Dermis blood vessel endothelial cell (primary cell): Measurements from ENCODE around the gene SCMH1. TPM values are rescaled to one million over a fixed set of nuclear protein-coding genes. Genes with fewer than 3 reads are reported as not detected.
"Not testable (repeated sequence)": the region's sequence is repeated elsewhere in the genome, so short reads cannot be mapped to it uniquely, and the experiment has no call there.

Experiments used
- DNase-seq: peaks from one replicate; pipeline ENCODE4 v3.0.0; 2010
- total RNA-seq: library from RNA; depleted of rRNA; stranded (reverse); fragments of >200 nt; gene quantifications from 2 replicates; pipeline ENCODE4 v1.2.3, GENCODE V29; 2014

SCMH1 gene
- total RNA-seq, 1 donor from 2014 or later, result 16.0 TPM

DNA sequence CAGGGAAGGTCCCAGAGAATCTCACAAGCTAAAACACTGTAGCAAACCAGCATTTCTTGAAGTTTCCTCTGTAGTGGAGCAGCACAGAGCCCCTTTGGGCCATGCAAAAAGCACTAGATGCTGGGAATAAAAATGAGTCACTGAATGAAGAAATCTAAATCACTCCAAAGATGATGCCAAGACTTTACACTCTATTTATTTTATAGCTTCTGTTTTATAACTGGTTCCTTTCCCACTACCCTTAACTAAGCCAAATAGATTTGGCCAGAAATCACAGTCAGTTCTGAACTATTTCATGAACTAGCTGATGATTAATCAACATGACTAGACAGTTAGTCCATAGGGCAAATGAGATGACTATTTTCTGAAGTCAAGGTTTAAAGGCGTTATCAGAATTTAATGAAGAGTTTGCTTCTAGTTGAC lies 89.5 kb downstream of the SCMH1 start:
- DNase-seq, result no peak

GRCh38 chr1:41151846-41152245 lies 90.3 kb downstream of the SCMH1 start:
- DNase-seq, result no peak

GRCh38 chr1:41149570-41149969 lies 92.5 kb downstream of the SCMH1 start:
- DNase-seq, result no peak

DNA sequence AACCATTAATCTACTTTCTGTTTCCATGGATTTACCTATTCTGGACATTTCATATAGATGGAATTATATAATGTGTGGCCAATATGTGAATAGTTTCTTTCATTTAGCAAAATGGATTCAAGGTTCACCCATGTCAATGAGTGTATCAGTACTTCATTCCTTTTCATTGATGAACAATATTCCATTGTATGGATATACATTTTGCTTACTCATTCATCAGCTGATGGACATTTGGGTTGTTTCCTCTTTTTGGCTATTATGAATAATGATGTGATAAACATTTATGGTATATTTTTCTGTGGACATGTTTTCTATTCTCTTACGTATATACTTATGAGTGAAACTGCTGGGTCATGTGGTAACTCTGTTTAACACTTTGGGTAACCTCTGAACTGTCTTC lies 97.8 kb downstream of the SCMH1 start:
- no peak for DNase-seq

- DNase-seq, result no peak
Measured at GRCh38 chr1:41138549-41138948, 103.6 kb downstream of the SCMH1 start.

- DNase-seq, result peak; percentile 28
Measured at GRCh38 chr1:41135196-41135947, 106.7 kb downstream of the SCMH1 start.

GRCh38 chr1:41134325-41134724 lies 107.8 kb downstream of the SCMH1 start:
- DNase-seq, result not testable (repeated sequence)

DNA sequence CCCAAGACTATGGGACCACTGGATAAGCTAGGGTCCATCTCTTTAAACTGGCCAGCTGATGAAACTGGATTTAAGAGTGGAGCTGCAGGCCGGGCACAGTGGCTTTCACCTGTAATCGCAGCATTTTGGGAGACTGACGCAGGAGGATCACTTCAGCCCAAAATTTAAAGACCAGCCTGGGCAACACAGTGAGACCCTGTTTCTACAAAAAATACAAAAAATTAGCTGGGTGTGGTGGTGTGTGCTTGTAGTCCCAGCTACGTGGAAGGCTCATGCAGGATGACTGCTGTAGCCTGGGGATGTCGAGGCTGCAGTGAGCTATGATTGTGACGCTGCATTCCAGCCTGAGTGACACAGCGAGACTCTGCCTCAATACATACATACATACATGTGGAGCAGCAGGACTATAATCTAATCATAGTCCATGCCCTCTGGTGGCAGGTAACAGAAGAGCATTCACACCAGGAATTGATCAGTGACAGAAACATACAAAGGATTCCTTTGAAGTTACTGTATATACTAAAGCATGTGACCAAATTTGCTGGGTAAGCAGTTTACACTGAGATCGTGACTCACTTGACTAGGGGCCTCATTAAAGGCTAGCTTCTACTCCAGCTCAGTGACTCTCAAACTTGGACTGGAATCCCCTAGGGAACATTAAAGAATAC lies 119.1 kb downstream of the SCMH1 start:
- DNase-seq, result peak; percentile 80

GRCh38 chr1:41122148-41122547 lies 120.0 kb downstream of the SCMH1 start:
- no peak for DNase-seq

- no peak for DNase-seq
Measured at GRCh38 chr1:41118645-41119044, 123.5 kb downstream of the SCMH1 start.

DNA sequence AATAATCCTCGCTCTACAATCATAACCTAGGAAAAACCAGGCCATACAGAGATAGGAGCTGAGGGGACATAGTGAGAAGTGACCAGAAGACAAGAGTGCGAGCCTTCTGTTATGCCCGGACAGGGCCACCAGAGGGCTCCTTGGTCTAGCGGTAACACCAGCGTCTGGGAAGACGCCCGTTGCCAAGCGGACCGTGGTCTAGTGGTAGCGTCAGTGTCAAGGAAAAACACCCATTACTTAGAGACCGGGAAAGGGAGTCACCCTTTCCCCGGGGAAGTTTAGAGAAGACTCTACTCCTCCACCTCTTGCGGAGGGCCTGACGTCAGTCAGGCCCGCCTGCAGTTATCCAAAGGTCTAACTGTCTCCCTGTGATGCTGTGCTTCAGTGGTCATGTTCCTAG lies 124.9 kb downstream of the SCMH1 start:
- DNase-seq, result not testable (repeated sequence)

DNA sequence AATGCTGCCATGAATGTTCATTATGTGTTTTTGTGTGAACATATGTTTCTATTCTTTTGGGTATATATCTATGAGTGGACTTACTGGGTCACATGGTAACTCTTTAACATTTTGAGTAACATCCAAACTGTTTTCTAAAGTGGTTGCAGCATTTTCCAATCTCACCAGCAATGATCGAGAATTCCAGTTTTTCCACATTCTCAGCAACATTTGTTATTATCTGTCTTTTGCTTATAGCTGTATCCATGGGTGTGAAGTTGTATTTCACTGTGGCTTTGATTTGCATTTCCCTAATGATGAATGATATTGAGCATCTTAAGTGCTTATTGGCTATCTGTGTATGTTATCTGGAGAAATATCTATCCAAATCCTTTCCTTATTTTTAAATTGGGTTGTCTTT lies 131.4 kb downstream of the SCMH1 start:
- no peak for DNase-seq

- DNase-seq, result no peak
Measured at GRCh38 chr1:41110286-41110685, 131.8 kb downstream of the SCMH1 start.

DNA sequence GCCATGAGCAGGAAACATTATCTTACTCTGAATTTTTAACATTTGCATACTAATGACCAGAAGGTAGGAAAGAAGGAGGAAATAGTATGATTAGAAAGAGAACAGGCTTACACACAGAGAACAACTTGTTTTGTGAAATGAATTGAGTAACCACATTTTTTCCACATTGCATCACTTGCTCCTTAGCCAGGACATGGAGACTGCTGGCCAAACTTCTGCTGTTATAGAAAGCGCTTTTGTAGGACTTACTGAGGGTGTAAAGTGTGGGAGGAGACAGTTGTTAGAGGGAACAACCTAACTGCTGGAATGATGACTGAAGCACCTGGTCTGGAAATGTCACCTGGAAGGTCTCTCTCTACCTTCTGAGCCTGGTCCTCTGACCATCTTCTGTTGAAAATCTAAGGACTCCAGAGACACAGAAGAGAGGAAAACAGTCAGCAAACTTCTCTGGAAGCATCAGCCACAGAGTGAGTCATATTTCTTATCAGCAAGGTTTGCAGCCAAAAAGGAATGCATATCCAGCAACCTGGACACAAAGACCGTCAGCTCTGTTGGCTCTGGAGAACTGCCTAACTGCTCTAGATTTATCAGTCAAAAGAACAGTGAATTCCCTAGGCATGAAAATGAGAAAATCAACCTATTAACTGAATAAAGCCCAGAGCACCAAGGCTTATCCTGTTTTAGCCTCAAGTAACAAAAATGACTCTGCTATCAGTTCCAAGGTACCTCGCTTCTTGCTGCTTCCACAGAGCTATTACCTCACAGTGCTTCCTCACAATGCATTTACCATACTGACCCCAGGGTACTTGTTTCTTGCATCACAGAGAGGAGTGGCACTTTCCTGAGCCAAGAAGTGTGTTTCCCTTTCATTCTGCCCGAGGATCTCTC lies 132.6 kb downstream of the SCMH1 start:
- DNase-seq, result peak; percentile 87

- peak; percentile 37 for DNase-seq
Measured at GRCh38 chr1:41108696-41109275, 133.3 kb downstream of the SCMH1 start.

GRCh38 chr1:41103766-41104165 lies 138.3 kb downstream of the SCMH1 start:
- DNase-seq, result no peak

DNA sequence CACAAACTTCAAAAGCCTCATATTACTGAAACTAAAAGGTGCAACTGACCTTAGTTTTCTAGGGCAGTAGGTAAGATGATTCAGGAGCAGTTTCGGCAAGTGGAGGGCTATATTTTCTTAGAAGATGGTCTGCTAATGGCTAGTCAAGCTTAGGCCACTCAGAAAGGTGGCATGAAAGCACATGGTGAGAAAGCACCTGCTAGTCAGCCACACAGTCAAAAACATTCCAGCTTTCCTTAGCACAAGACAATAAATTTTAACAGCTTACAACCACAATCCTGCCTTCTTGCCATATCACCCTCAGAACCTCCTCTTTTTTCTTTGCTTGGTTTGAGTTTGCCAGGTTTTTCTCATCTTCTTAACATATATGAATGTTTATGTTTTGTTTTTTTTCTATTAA lies 139.5 kb downstream of the SCMH1 start:
- peak; percentile 16 for DNase-seq

DNA sequence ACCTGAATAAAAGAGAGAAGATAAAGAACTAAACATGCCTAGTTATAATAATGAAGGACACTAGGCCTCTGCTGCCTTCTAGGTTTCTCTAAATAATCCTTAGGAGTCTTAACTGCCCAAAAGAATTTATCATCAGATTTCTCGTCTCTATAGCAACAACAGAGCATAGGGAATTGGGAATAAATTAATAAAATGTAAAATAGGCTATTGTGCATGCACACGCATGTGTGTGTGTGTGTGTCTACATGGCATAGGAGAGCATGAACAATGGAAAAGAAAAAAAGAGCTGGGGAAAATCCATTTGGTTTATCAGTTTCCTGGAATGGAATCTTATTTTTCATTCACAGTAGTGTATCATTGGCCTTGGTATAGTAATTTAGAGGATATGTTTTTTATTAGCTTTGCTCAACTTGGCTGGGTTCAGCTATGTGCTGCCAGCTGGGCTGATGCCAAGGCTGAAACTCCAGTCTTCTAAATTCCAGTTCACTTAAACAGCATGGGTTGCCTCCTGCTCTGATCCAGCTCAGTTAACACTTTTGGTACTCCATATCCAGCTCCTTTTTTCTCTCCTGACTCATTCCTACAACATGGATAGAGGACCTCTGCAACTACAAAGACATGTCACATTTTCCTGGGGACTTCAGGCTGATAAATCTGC lies 140.0 kb downstream of the SCMH1 start:
- DNase-seq, result peak; percentile 93

GRCh38 chr1:41101076-41101475 lies 141.0 kb downstream of the SCMH1 start:
- DNase-seq, result no peak

DNA sequence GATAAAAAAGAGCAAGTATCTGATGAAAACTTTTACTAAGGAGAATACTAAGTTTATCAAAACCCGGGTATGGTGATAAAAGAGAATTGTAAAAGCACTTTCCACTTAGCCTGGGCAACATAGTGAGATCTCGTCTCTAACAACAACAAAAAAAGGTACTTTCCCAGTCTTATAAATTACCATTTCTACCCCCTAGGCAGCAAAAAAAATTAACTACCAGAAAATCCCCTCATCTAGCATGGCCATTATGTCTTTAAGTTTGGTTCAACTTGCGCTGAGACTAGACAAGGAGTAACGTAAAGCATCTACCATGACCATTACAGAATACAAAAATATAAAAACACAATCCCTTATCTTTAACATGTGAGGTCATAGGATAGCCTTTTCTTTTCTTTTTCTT lies 141.9 kb downstream of the SCMH1 start:
- no peak for DNase-seq

DNA sequence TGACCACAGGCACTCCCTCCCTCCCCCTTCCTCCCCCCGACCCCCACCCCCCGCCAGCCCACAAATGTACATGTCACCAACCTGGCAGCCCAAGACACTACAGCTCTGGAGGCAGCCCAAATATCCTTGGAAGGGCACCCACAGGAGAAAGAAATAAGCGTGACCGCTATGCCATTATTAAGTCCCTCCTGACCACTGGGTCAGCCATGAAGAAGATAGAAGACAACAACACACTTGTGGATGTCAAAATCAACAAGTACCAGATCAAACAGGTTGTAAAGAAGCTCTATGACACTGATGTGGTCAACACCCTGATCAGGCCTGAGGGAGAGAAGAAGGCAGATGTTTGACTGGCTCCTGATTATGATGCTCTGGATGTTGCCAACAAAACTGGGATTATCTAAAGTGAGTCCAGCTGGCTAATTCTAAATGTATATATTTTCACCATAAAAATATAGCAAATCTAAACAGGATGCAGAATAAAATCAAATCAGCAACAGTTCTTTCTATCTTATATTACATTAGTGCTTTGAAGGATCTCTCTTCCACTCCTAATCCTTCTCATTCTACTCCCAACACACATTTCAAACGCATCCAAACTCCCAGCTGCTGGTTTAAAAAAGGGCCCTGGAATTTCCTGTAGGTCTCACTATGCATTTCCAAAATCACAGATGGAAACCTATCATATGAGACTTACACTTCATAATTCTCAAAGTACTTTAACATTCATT lies 143.2 kb downstream of the SCMH1 start:
- DNase-seq, result no peak

GRCh38 chr1:41097105-41097504 lies 145.0 kb downstream of the SCMH1 start:
- no peak for DNase-seq
